Testis (tissue), 3 donors: ENCODE results near the gene FOXN1. TPM values are rescaled to one million over a fixed set of nuclear protein-coding genes. Genes with fewer than 3 reads are reported as not detected.

ENCODE experiments used
- DNase-seq: peaks from one replicate; pipeline ENCODE4 v3.0.0-alpha.2; 2019
- H3K27ac ChIP-seq, 2 donors: fragments of 200-600 bp; sonication (generic); one replicate each; pipeline ENCODE4 v1.5.1; 2019
- H3K27me3 ChIP-seq: fragments of 200-600 bp; sonication (generic); one replicate; pipeline ENCODE4 v1.5.1; 2019
- H3K36me3 ChIP-seq: fragments of 200-600 bp; sonication (generic); one replicate; pipeline ENCODE4 v1.5.1; 2017; ENCODE audit warnings: low read depth; ENCODE audit errors: missing control alignments
- H3K4me1 ChIP-seq: fragments of 200-600 bp; sonication (generic); one replicate; pipeline ENCODE4 v1.5.1; 2019
- H3K4me3 ChIP-seq, 2 donors: fragments of 200-600 bp; sonication (generic); one replicate each; pipeline ENCODE4 v1.5.1; 2017 to 2019
- H3K9me3 ChIP-seq: fragments of 200-600 bp; sonication (generic); one replicate; pipeline ENCODE4 v1.5.1; 2017
- POLR2A ChIP-seq: fragments of 450-650 bp; IDR thresholded peaks from one replicate; pipeline ENCODE4 v1.6.1; 2017; ENCODE audit warnings: antibody characterized with exemption, mild to moderate bottlenecking, moderate library complexity
- WGBS, 2 donors: methylation state at CpG; one replicate each; pipeline ENCODE4 v1.1.5; 2018; 5-methylcytosine and 5-hydroxymethylcytosine counted together
- intact Hi-C: fragments of 100-400 bp; cut with DNase I; formaldehyde crosslinking; loops from one replicate; pipeline ENCODE4 v1.15.1; 2023; ENCODE audit warnings: low total_unique reads
- polyA plus RNA-seq: library from polyadenylated mRNA; stranded (reverse); fragments of 350-450 nt; fragmentation: Illumina TruSeq; extraction: RNeasy Lipid Tissue Mini Kit (QIAGEN cat#74804); gene quantifications from one replicate; pipeline ENCODE4 v1.2.3, GENCODE V29; 2014; ENCODE audit warnings: low read depth, low replicate concordance; ENCODE audit not compliant: insufficient read depth
- total RNA-seq, 2 donors: library from RNA; depleted of rRNA; stranded (reverse); fragments of >200 nt; gene quantifications; one replicate each; pipeline ENCODE4 v1.2.3, GENCODE V29; 2016
- TF ChIP-seq, protein P1 (sequence below), 3 experiments: fragments of 450-650 bp in 2 of 3; fragments of 200-600 bp in 1 of 3; sonication (generic) in 1 of 3; IDR thresholded peaks; one replicate each; pipeline ENCODE4 v1.5.1; 2016 to 2019; ENCODE audit warnings: antibody characterized with exemption in 3 of 3, mild to moderate bottlenecking in 2 of 3, moderate library complexity in 1 of 3

Gene FOXN1
- total and polyA plus RNA-seq, 3 donors from 2014 or later, result 0.24 to 0.69 (median 0.50) TPM

- Histone ChIP-seq H3K4me1 (no peaks in the 10 kb centered on the region), H3K4me3 (no peak overlapping the region), H3K27me3 (no peaks in the 10 kb centered on the region), H3K9me3 (no peaks in the 10 kb centered on the region), H3K27ac (no peak overlapping the region), H3K36me3 (no peaks in the 10 kb centered on the region)
- 63 to 71% methylated on average over 4 to 12 of the region's 12 CpGs for WGBS, 2 donors
- intact Hi-C loops, result no loop called here
- DNase-seq, result no peak
- TF ChIP-seq, protein P1, sequence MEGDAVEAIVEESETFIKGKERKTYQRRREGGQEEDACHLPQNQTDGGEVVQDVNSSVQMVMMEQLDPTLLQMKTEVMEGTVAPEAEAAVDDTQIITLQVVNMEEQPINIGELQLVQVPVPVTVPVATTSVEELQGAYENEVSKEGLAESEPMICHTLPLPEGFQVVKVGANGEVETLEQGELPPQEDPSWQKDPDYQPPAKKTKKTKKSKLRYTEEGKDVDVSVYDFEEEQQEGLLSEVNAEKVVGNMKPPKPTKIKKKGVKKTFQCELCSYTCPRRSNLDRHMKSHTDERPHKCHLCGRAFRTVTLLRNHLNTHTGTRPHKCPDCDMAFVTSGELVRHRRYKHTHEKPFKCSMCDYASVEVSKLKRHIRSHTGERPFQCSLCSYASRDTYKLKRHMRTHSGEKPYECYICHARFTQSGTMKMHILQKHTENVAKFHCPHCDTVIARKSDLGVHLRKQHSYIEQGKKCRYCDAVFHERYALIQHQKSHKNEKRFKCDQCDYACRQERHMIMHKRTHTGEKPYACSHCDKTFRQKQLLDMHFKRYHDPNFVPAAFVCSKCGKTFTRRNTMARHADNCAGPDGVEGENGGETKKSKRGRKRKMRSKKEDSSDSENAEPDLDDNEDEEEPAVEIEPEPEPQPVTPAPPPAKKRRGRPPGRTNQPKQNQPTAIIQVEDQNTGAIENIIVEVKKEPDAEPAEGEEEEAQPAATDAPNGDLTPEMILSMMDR (IDR thresholded peaks at IDR 0.05), result no peak
- no peak for TF ChIP-seq POLR2A
Measured at GRCh38 chr17:28498652-28499363, 7.3 kb upstream of the FOXN1 start.

- Histone ChIP-seq H3K4me3 (no peak overlapping the region), H3K9me3 (no peaks in the 10 kb centered on the region), H3K4me1 (no peaks in the 10 kb centered on the region), H3K27me3 (no peaks in the 10 kb centered on the region), H3K36me3 (no peaks in the 10 kb centered on the region), H3K27ac (no peak overlapping the region)
- intact Hi-C loops, result no loop called here
- DNase-seq, result no peak
- TF ChIP-seq POLR2A, result no peak
- TF ChIP-seq, protein P1 (IDR thresholded peaks at IDR 0.05), result no peak
- WGBS, 2 donors, result 90 to 100% methylated on average over 1 to 9 of the region's 9 CpGs
Measured at GRCh38 chr17:28499364-28499664, 6.8 kb upstream of the FOXN1 start.

- Histone ChIP-seq H3K27ac (no peak overlapping the region), H3K36me3 (no peaks in the 10 kb centered on the region), H3K9me3 (no peaks in the 10 kb centered on the region), H3K4me1 (no peaks in the 10 kb centered on the region), H3K27me3 (no peaks in the 10 kb centered on the region), H3K4me3 (no peak overlapping the region)
- no peak for TF ChIP-seq POLR2A
- TF ChIP-seq, protein P1 (IDR thresholded peaks at IDR 0.05), result no peak
- DNase-seq, result no peak
- intact Hi-C loops, result no loop called here
- 78% methylated on average over 5 to 9 of the region's 9 CpGs for WGBS, 2 donors
Measured at GRCh38 chr17:28499684-28500357, 6.3 kb upstream of the FOXN1 start.

- no peak for DNase-seq
- Histone ChIP-seq H3K36me3 (no peaks in the 10 kb centered on the region), H3K9me3 (no peaks in the 10 kb centered on the region), H3K27me3 (no peaks in the 10 kb centered on the region), H3K4me3 (no peak overlapping the region), H3K27ac (no peak overlapping the region), H3K4me1 (no peaks in the 10 kb centered on the region)
- TF ChIP-seq, protein P1 (IDR thresholded peaks at IDR 0.05), result no peak
- no peak for TF ChIP-seq POLR2A
- 38 to 53% methylated on average over 7 to 13 of the region's 13 CpGs for WGBS, 2 donors
- intact Hi-C loops, result no loop called here
Measured at GRCh38 chr17:28500712-28501379, 5.3 kb upstream of the FOXN1 start.
